DOHH2 (cell line): ENCODE measurements around the gene BABAM2.

Experiments used
- EZH2phosphoT487 ChIP-seq: fragments of 200-600 bp; sonication (generic); IDR thresholded peaks from 2 replicates; pipeline ENCODE4 v1.6.1; 2017; ENCODE audit warnings: borderline replicate concordance, mild to moderate bottlenecking, antibody characterized with exemption, low read length, moderate library complexity, mixed read lengths
- TF ChIP-seq, protein P1 (sequence below): fragments of 200-600 bp; sonication (generic); IDR thresholded peaks from one replicate; pipeline ENCODE4 v1.5.1; 2014; ENCODE audit warnings: antibody characterized with exemption, mild to moderate bottlenecking, low read depth, low read length; ENCODE audit not compliant: poor library complexity, severe bottlenecking

DNA sequence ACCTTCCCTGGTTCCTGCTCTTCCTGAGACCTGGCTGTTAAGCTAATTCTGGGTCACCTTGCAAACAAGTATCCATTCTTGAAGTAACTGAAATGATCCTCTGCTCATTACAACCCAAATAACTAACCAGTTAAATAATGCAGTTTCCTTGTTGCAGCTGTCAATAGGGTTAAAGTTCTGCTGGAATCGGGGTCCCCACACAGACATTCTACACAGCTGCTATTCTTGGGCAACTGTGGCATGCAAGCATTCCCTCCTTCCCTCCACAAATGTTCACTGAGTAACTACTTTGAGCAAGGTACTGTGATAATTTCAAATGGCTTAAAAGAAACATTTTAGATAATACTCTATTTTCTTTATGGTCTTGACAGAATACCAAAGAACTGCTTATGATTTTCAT is 17.4 kb upstream of the BABAM2 start:
- TF ChIP-seq, protein P1, sequence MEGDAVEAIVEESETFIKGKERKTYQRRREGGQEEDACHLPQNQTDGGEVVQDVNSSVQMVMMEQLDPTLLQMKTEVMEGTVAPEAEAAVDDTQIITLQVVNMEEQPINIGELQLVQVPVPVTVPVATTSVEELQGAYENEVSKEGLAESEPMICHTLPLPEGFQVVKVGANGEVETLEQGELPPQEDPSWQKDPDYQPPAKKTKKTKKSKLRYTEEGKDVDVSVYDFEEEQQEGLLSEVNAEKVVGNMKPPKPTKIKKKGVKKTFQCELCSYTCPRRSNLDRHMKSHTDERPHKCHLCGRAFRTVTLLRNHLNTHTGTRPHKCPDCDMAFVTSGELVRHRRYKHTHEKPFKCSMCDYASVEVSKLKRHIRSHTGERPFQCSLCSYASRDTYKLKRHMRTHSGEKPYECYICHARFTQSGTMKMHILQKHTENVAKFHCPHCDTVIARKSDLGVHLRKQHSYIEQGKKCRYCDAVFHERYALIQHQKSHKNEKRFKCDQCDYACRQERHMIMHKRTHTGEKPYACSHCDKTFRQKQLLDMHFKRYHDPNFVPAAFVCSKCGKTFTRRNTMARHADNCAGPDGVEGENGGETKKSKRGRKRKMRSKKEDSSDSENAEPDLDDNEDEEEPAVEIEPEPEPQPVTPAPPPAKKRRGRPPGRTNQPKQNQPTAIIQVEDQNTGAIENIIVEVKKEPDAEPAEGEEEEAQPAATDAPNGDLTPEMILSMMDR, result no peak
- TF ChIP-seq EZH2phosphoT487, result no peak
